NCI-H82 treated with DMSO at 0.1 percent for 48 hours (cell line): Measurements from ENCODE around the gene SLIT3.

ENCODE experiments used
- DNase-seq: peaks from one replicate; lab custom pipeline; 2025; ENCODE audit not compliant: unreplicated experiment; lab: John Stamatoyannopoulos, UW

SLIT3 gene

GRCh38 chr5:169178274-169178673, 122.7 kb downstream of the SLIT3 start:
- DNase-seq: no peak

GRCh38 chr5:169176709-169177694, 123.9 kb downstream of the SLIT3 start:
- DNase-seq: no peak

GRCh38 chr5:169175733-169176132, 125.2 kb downstream of the SLIT3 start:
- DNase-seq: no peak

- DNase-seq: no peak
These were observed 126.0 kb downstream of the SLIT3 start for GRCh38 chr5:169174923-169175322.

- DNase-seq: no peak
These were observed 127.6 kb downstream of the SLIT3 start for GRCh38 chr5:169173372-169173771.

GRCh38 chr5:169171515-169171914, 129.4 kb downstream of the SLIT3 start:
- DNase-seq: no peak

- no peak for DNase-seq
These were observed 131.2 kb downstream of the SLIT3 start for GRCh38 chr5:169169783-169170182.

- DNase-seq: no peak
These were observed 132.7 kb downstream of the SLIT3 start for GRCh38 chr5:169168280-169168679.

GRCh38 chr5:169166078-169166477, 134.9 kb downstream of the SLIT3 start:
- DNase-seq: no peak

- DNase-seq: no peak
These were observed 135.9 kb downstream of the SLIT3 start for GRCh38 chr5:169165052-169165451.

GRCh38 chr5:169164481-169164925, 136.4 kb downstream of the SLIT3 start:
- no peak for DNase-seq

GRCh38 chr5:169162407-169162806, 138.5 kb downstream of the SLIT3 start:
- no peak for DNase-seq

GRCh38 chr5:169161022-169161680, 139.8 kb downstream of the SLIT3 start:
- DNase-seq: no peak

- no peak for DNase-seq
These were observed 140.5 kb downstream of the SLIT3 start for GRCh38 chr5:169160405-169160901.

GRCh38 chr5:169158764-169159163, 142.2 kb downstream of the SLIT3 start:
- no peak for DNase-seq

- no peak for DNase-seq
These were observed 143.9 kb downstream of the SLIT3 start for GRCh38 chr5:169157064-169157463.

- DNase-seq: no peak
These were observed 146.3 kb downstream of the SLIT3 start for GRCh38 chr5:169154679-169155078.

- no peak for DNase-seq
These were observed 147.5 kb downstream of the SLIT3 start for GRCh38 chr5:169153405-169153804.

- no peak for DNase-seq
These were observed 148.0 kb downstream of the SLIT3 start for GRCh38 chr5:169152946-169153345.

GRCh38 chr5:169152453-169152852, 148.5 kb downstream of the SLIT3 start:
- DNase-seq: no peak

GRCh38 chr5:169151051-169151805, 149.7 kb downstream of the SLIT3 start:
- no peak for DNase-seq
